ENCODE results near the gene MAP2K4.

The MAP2K4 gene

DNA sequence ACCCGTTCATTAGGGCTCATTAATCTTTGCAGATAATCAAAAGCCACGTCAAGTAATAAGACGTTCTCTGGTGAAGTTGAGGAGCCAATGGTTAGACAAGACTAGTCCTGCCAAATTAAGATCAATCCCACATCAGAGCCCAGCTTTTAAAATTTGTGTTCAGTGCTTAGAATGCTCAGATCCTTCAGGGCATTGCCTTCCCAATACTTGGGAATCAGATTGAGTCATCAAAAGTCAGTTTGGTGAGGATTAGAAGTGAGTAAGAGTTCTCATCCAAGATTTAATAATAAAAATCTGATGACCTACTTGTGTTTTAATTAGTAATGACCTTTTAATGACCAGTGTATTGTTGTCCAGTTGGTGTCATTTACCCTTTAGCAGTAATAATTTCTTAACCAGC, 19.8 kb downstream of the MAP2K4 start:
- DNase-seq, result no peak

DNA sequence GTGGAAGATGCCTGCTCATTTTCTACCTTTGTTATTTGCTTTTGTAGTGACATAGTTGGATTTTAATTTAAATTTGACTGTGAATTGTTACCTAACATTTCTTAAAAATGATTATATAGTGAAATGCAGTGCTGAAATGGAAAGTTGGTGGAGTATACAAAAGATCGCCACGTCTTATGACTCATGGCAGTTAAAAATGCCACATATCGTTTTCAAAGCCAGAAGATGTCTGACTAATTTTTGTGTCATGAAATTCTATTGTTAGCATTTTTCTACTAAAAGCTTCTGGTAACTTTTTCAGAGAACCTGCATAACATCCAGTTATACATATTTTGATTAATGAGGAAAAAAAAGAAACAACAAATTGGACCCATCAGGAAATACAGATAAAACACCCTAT, 20.6 kb downstream of the MAP2K4 start:
- DNase-seq, result no peak

DNA sequence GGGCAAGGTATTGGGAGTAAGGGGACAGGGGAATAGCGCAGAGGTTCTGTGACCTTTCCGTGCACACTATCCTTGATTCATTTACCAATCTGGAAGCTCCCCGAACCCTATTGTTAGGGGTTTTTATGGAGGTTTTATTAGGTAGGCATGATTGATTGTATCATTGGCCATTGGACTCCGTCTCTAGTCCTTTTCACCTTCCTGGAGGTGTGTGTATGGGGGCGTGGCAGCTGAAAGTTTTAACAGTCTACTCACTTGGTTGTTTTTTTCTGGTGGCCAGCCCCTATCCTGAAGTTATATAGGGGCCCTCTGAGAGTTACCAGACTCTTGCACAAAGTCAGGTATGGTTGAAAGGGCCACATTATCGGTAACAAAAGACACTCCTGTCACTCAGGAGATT, 23.0 kb downstream of the MAP2K4 start:
- no peak for DNase-seq

DNA sequence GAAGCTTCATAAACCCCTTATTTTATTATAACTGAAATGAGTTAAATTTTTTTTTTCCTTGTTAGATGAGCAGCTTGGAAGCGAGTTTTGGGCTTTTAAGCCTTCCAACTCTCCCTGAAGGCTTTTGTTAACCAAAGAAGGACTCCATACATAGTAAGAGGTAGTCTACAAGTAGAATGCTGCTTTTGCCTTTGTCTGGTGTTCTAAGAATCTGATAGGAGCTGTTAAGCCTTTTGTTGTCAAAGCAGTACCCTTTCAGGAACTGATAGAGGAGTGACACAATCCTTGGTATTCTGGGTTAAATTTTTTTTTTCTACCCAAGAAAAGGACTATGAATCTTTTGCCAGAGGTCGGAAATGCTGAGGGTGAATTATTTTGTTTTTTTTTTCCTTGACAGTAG, 26.1 kb downstream of the MAP2K4 start:
- DNase-seq, result no peak

DNA sequence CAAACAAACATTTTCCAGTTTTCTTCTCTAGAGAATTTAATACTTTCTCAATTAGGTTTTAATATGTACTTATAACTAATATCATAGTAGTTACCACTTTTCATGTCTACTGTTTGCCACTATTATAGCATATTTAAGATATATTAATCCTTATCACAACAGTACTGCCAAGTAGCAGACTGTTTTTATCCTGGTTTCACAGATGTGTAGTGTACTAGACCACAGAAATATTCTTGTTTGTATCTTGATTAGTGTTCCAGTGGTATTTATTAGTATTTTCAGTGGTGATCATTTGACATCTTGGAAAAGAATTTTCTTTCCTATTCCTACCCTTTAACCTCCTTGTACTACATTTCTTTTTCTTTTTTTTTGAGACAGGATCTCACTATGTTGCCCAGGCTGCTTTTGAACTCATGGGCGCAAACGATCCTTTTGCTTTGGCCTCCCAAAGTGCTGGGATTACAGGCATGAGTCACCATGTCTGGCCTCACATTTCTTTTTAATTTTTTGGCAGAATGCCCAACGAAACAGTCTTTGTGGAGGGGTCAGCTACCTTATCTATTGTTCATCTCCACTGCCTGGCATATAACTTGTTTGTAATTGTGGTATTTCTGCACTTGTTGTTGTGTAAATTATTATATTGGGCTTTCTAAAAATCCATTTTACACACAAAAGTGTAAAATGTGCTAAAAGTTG, 27.2 kb downstream of the MAP2K4 start:
- DNase-seq, result no peak

DNA sequence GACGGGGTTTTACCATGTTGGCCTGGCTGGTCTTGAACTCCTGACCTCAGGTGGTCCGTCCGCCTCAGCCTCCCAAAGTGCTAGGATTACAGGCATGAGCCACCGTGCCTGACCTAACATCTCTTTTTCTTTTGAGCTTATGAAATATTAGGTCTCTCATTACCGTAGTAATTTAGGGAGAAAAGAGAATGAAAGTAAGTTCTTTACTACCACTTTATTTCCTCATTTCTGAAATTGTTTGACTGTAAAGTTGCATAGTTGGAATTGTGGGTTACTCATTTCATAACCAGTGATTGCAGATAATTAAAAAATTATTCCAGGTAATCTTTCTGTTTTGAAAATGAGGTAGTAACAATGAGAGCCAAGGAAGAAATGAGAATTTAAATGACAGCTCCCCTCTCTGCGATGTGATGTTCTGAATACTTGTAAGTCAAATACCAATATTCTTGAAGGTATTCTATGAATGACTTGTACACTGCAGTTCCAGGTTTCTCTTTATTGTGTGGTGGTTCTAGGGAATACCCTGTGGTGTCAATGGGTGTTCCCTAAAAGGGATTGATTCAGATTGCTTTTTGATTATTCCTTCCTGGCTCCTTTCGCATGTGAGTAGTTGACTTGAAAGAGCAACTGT, 28.3 kb downstream of the MAP2K4 start:
- DNase-seq, result no peak

DNA sequence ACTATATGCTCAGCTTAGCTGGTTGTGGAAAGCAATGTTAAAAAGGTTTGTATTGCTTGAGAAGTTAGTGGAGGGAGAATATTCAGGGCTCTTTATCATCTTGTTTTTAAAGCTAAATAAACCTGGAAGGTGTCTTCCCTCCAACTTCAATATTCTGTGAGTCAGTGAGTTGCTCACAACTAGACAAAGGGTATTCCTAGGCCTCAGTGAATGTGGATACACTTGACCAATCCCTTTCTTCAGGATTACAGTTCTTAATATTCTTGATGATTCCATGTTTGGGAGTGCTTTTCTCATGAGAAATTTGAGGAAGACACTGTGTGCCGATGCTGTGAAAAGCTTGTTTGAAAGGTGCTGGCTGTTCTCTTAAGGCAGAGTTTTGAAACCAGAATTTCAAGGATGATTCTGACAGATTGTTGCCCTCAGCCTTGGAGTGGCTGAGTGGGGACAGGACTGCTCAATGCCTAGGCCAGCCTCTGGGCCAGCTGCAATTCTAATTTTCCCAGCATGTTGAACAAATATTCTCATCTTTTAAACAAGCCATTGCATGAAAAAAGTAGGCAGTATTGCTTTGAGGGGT, 30.1 kb downstream of the MAP2K4 start:
- no peak for DNase-seq

DNA sequence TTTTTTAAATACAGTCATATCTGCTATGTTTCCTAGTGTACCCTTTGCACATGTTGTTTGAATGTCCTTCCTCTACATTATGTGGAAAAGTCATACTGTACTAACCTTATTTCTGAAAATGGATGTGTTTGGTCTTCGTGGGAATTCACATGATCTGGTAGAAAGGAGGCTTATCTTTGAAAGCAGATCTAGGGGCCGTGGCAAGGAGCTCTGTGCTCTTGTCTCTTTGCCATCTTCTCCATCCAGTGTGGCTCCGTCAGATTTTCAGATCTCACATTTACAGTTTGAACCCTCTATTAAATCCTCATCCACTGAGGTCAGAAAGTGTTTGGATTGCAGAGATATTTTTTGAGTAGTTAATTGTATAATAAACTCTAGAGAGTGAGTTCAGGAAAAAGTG, 32.9 kb downstream of the MAP2K4 start:
- DNase-seq, result no peak

DNA sequence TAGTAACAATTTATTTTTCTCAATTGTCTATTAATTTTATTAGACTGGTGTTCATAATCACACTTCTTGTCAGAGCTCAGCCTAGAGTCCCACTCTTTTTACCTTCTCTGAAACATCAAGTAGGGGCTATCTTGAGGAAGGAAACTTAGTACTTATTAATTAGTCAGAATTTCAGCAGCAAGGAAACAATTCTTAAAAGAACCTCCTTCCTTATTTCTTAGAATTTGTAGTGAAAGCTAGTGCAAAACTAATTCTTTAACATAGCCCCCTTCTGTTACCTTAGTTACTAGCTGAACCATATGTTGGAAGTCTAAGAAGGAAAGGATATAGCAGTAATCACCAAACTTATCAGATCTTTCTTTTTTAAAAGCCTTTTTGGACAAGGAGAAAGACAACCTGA, 35.2 kb downstream of the MAP2K4 start:
- no peak for DNase-seq

DNA sequence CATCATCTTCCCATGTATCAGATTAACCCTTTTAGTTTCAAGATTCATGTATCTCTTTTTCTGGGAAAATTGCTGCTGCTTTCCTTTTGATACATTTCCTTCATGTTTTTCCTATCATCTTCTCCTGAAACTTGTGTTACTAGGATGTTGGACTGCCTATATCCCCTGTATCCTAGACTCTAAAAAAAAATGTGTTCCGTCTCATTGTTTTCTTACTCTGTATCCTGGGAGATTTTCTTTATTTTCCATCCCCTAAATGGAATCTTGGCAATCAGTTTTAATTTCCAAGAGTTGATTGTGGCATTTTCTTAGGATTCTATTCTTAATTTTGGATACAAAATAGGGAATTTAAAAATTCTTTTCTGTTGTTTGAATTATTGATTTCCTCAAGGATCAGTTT, 36.8 kb downstream of the MAP2K4 start:
- no peak for DNase-seq

DNA sequence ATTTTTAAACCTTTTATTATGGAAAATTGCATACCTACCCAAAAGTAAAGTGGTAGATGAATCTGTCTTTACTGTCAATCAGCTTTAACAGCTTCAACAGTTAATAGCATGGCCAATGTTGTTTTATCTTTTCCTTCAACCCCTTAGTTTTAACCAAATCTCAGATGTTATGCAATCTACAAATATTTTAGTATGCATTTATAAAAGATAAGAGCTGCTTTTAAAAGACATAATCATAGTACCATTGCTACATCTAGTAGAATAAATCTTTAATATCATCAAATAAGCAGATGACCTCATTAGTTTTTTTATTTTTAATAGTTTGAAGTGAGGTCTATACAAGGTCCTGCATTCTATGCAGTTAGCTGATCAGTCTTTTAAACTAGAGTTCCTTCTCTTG, 37.9 kb downstream of the MAP2K4 start:
- no peak for DNase-seq

DNA sequence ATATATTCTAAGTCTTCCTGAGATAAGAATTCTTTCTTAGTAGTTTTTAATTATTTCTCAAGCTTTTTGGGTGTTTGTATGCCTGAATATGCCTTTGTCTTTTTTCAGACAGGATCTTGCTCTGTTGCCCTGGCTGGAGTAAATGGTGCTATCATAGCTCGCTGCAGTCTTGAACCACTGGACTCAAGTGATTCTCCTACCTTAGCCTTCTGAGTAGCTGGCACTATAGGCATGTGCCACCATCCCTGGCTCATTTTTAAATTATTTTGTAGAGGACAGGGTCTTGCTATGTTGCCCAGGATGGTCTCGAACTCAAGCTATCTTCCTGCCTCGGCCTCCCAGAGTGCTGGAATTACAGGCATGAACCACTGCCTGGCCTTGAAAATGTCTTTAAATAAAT, 41.6 kb downstream of the MAP2K4 start:
- DNase-seq, result no peak

DNA sequence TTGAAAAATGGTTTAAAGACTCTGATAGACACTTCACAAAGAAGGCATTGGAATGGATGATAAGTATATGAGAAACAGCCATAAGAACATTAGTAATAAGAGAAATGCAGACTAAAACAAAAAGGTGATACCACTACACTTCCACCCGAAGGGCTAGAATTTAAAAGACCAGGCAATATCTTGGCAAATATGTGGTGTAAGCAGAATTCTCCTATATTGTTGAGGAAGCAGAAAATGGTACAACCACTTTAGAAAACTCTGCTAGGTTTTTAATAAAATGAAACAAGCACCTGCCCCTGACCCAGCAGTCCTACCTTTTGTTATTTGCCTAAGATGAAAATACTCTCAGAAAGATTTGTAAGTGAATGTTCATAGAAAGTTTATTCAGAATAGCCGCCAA, 43.7 kb downstream of the MAP2K4 start:
- no peak for DNase-seq

DNA sequence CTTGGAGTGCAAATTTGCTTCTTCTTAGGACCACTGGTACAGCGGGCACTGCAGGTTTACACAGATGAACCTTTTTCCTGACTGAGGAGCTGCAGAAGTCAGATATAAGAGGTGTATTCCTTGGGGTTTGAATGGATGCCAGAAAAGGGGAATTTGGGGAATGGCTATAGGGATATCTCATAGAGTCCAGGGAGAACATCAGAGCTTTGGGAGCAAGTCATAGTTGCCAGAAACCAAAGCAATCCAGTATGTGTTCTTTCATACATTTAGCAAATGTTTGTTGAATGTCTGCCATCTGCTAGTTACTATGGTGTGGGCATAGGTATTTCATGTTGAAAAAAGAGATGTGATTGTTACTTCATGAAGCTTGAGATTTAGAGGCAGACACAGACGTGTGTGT, 46.8 kb downstream of the MAP2K4 start:
- no peak for DNase-seq

DNA sequence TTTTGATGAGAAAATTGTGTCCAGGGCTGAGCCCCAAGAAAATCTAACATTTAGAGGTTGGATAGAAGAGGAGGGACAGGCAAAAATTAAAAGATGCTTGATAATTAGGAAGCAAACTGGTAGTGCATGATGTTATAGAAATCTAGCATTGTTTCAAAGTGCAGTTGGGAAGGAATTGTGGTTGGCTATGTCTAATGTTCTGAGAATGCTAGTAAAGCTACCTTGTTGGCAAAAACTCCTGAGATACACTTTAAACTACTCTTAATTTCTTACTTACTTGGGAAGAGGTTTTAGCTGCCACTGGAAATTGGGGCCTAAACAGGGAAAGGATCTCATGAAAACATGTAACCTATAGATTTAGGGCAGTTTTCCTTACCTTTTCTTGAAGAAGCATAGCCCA, 48.3 kb downstream of the MAP2K4 start:
- DNase-seq, result no peak

DNA sequence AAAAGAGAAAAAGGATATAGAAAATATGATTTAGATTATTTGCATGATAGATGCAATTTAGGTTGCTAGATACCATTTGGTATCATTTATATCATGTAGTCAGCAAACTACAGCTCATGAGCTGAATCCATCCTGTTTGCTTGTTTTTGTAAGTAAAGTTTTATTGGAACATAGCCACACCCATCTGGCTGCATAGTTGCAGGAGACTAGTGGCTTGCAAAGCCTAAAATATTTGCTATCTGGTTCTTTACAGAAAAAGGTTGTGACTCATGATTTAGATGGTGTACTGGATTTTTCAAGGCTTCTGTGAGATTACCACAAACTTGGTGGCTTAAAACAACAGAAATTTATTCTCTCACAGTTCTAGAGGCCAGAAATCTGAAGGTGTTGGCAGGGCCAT, 49.9 kb downstream of the MAP2K4 start:
- no peak for DNase-seq

DNA sequence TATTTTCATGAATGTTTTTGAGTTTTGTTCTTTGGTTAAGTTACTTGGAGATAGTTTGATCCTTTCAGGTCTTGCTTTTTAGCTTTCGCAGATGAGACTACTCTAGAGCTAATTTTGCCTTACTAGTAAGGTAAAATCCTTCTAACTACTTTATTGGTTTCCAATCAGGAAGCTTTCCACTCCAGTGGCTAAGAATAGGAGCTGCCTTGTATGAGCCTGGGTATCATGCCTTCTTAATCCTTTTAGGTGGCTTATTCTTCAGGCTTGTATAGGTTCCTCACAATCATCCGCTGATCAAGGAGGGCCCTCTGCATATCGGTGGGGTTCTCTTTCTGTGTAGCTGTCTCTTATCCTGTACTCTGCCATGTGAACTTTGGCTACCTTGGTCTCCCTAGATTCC, 53.7 kb downstream of the MAP2K4 start:
- DNase-seq, result no peak

DNA sequence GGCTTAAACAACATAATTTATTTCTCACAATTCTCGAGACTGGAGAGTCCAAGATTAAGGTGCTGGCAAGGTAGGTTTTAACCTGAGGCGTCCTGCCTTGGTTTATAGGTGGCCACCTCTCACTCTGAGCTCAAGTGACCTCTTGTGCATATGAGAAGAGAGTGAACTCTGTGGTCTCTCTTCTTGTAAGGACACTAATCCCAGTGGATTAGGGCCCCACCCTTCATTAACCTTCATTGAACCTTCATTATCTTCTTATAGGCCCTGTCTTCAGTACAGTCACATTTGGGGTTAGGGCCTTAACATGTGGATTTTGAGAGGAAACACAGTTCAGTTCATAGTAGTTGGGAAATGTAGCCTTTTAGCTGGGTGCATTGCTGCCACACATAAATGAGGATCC, 57.1 kb downstream of the MAP2K4 start:
- no peak for DNase-seq

DNA sequence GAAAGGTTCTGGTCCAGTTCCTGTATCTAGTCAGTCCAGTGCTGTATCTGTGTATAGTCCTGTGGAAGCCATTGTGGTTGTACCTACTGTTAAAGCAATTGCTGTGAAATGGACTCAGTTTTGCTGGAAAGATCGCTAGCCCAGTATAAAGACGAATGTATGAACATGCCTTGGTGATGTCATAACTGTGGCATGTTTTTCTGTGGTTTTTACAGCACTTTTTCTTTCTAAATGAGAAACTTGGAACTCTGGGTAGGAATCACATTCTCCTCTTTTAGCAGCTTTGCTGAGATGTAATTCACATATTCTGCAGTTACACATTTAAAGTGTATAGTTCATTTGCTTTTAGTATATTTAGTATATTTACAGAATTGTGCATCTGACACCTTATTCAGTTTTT, 58.1 kb downstream of the MAP2K4 start:
- DNase-seq, result no peak

DNA sequence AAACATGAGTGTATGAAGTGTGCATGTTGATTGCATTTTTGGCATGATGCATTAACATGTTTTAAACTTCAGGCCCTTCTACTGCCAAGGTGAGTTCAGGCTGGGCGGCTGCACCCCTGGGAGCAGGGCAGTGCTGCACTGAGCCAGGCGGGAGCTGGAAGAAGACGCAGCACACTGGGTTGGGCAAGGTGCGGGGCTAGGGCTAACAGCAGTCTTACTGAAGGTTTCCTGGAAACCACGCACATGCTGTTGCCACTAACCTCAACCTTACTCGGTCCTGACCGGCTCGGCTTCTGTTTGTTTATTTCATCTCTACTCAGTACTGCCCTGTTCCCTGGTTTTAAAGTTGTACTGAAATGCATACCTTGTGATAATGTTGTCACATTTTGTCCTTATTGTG, 61.0 kb downstream of the MAP2K4 start:
- no peak for DNase-seq

DNA sequence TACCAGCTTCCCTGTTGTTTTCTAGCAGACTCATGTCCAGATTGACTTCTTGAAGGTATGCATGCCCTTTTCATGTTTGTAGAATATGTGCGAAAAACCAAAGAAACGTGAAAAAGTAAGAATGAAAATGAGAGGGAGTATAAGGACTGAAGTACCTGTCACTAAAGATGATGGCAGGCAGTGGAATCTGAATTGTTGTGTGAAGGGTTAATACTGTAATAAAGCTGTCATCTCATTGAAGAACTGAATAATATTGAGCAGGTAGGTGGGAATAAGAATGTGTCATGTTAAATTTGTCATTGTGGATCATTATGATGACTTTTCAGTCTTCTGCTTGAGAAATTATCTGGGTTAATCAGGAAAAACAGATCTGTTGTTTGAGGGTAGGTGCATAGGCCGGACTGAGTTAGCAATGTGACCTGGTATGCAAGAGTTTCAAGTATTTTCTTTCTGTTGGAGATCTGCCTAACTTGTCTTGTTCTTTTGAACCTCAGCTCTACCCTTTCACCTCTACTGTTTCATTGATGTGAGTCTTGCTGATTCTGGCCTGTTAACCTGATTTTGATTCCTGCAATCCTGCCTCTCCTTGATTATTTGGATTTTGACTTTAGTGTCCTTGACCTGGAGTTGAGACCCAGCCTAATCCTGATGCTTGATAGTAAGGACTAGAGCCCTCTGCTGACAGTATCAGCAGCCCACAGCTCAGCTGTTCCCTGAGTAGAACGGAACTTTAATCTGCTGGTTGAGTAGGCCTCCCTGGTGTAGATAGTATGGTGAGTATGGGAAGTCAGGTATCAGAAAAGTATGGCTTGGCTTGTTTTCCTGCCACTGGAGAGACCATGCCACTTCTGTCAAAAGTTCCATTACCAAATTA, 64.6 kb downstream of the MAP2K4 start:
- no peak for DNase-seq

DNA sequence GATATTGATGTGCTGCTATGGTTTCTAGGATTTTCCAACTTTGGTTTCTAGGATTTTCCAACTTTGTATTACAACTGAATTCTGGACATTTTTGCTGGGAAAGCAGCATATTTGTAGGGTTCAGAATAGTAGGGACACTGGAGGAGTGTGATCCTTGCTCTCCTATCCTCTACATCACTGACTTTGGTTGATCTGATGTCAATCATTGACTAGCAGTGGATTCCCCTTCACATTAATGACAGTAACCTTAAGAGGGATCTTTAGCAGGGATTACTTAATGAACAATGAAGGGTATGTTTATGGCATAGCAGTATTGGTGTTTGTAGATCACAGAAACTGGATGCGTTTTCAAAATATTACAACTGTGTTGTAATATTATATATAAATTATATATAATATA, 67.4 kb downstream of the MAP2K4 start:
- DNase-seq, result no peak

DNA sequence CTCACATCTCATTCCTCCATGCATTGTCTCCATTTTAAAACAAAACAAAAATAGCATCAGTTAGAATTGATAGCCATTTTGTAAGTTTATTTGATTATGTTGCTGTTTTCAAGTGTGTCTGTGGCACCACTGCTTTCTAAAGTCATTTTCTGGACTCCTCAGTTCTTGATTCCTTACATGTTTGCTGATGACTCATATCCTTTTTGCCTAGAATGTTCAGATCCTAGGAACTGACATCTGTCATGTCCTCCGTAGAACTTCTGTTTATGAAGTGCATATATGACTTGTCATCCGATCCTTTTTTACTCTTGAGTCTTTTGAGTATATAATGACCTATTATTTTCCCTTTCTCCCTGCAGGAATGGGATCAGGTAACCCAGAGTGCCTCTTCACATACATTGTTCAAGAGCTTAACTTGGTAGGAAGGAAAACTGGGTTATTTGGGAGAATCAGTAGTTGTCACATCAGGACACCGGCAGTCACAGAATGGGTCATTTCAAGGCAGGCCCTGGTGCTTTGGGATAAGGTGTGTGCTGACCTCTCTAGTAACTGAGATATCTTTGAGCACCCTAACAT, 69.2 kb downstream of the MAP2K4 start:
- DNase-seq, result no peak

DNA sequence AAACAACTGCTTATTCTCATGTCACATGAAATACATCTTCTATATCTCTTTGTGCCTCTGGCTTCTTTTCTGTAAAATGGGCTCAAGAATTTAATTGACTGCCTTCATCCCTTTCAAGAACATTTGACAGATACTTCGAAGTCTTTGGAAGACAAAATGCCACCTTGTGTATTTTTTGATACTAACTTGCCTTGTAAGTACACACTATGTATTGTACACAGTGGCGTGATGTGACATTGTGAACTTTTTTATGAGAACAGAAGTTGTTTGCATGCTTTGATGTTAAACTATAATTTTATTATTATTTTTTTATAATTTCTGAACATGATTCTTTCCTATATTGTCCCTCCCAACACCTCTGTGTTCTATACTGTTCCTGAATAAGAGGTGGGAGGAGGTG, 73.7 kb downstream of the MAP2K4 start:
- DNase-seq, result no peak

All from CD4-positive, alpha-beta T cell treated with Interleukin-4 for 4 hours (primary cell).